ENCODE measurements around the gene RAPSN.

Gene RAPSN

DNA sequence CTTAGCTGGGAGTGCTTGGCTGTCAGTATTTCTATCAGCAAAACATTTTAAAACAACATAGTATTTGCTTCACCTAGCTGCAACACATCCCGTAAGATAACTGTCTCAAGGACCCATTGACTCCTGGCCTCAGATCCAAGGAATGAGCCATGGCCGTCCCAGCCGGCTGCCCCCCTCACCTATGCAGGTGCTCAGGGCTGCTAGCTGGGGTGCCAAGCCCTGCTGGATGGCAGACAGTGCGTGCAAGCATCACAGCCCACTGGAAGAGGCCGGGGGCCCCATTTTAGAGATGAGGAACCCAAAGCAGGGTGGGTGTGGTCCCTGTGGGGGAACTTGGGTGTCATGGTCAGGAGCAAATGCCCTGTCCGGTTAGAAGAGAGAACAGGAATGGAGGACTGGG is 31.2 kb downstream of the RAPSN start:
- DNase-seq (ENCODE audit: low read depth) = no peak
- H3K4me3 ChIP-seq (ENCODE audit: control insufficient read depth, low read depth, low read length) = no peak overlapping the region
- TF ChIP-seq, protein P1, sequence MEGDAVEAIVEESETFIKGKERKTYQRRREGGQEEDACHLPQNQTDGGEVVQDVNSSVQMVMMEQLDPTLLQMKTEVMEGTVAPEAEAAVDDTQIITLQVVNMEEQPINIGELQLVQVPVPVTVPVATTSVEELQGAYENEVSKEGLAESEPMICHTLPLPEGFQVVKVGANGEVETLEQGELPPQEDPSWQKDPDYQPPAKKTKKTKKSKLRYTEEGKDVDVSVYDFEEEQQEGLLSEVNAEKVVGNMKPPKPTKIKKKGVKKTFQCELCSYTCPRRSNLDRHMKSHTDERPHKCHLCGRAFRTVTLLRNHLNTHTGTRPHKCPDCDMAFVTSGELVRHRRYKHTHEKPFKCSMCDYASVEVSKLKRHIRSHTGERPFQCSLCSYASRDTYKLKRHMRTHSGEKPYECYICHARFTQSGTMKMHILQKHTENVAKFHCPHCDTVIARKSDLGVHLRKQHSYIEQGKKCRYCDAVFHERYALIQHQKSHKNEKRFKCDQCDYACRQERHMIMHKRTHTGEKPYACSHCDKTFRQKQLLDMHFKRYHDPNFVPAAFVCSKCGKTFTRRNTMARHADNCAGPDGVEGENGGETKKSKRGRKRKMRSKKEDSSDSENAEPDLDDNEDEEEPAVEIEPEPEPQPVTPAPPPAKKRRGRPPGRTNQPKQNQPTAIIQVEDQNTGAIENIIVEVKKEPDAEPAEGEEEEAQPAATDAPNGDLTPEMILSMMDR (IDR thresholded peaks at IDR 0.05; ENCODE audit: control insufficient read depth, insufficient read depth, low read depth, low read length, missing control alignments) = no peak

DNA sequence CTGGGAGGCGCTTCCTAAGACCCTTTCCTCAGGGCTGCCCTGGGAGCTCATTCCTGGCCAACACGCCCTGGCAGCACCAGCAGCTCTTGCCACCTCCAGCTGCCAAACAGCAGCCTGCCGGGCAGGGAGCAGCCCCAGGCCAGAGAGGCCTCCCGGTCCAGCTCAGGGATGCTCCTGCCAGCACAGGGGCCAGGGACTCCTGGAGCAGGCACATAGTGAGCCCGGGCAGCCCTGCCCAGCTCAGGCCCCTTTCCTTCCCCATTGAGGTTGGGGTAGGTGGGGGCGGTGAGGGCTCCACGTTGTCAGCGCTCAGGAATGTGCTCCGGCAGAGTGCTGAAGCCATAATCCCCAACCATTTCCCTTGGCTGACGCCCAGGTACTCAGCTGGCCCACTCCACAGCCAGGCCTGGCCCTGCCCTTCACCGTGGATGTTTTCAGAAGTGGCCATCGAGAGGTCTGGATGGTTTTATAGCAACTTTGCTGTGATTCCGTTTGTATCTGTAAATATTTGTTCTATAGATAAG is 32.9 kb downstream of the RAPSN start:
- peak; percentile 81 for DNase-seq (ENCODE audit: low read depth)
- TF ChIP-seq, protein P1 (IDR thresholded peaks at IDR 0.05; ENCODE audit: control insufficient read depth, insufficient read depth, low read depth, low read length, missing control alignments) = no peak
- H3K4me3 ChIP-seq (ENCODE audit: control insufficient read depth, low read depth, low read length) = no peak overlapping the region

DNA sequence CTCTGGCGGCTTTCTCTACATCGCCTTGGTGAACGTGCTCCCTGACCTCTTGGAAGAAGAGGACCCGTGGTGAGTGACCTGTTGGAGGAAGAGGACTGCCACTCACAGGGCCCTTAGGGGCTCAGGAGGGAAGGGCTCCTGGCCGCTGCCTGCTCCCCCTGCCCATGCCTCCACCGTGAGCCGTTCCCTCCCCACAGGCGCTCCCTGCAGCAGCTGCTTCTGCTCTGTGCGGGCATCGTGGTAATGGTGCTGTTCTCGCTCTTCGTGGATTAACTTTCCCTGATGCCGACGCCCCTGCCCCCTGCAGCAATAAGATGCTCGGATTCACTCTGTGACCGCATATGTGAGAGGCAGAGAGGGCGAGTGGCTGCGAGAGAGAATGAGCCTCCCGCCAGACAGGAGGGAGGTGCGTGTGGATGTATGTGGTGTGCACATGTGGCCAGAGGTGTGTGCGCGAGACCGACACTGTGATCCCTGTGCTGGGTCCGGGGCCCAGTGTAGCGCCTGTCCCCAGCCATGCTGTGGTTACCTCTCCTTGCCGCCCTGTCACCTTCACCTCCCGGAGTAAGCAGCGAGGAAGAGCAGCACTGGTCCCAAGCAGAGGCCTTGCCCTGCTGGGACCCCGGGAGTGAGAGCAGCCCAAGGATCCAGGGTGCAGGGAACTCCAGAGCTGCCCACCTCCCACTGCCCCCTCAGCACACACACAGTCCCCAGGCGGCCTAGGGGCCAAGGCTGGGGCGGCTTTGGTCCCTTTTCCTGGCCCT is 33.7 kb downstream of the RAPSN start:
- DNase-seq (ENCODE audit: low read depth) = no peak
- no peak overlapping the region for H3K4me3 ChIP-seq (ENCODE audit: control insufficient read depth, low read depth, low read length)
- TF ChIP-seq, protein P1 (IDR thresholded peaks at IDR 0.05; ENCODE audit: control insufficient read depth, insufficient read depth, low read depth, low read length, missing control alignments) = no peak

GRCh38 chr11:47414685-47415070 is 34.3 kb downstream of the RAPSN start:
- TF ChIP-seq, protein P1 (IDR thresholded peaks at IDR 0.05; ENCODE audit: control insufficient read depth, insufficient read depth, low read depth, low read length, missing control alignments) = no peak
- DNase-seq (ENCODE audit: low read depth) = no peak
- no peak overlapping the region for H3K4me3 ChIP-seq (ENCODE audit: control insufficient read depth, low read depth, low read length)

DNA sequence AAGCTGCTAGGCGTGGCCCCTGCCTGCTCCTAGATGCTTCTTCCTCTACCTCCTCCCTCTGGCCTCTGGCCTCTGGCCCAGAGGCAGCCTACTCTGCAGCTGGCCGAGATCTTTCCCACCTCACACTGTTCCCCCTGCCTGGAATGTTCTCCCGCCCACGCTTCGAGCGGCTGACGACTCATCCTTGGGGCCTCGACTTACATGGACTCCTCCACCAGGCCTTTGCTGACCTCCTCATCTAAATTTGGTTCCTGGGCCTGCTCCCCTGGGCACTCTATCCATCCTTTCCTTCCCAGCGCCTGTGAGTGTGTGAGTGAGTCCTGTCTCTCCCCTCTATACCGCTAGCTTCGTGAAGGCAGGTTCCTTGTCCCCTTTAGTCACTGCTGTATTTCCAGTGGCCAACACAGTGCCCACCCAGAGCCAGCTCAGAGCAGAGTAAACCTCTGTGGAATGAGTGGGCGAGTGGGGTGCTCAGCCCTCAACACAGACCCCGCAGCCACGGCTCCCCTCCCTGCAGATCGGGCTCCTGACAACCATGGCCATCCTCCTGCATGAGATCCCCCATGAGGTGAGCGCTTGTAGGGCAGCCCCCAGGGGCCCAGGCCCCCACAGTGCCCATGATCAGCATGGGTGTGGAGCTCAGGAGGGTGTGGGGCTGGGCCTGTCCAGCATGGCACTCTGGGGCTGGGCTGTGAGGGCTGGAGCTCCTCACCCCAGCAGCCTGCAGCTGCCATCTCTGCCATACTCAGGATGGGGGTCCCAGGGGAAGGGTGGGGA is 34.8 kb downstream of the RAPSN start:
- TF ChIP-seq, protein P1 (IDR thresholded peaks at IDR 0.05; ENCODE audit: control insufficient read depth, insufficient read depth, low read depth, low read length, missing control alignments) = no peak
- no peak for DNase-seq (ENCODE audit: low read depth)
- no peak overlapping the region for H3K4me3 ChIP-seq (ENCODE audit: control insufficient read depth, low read depth, low read length)

DNA sequence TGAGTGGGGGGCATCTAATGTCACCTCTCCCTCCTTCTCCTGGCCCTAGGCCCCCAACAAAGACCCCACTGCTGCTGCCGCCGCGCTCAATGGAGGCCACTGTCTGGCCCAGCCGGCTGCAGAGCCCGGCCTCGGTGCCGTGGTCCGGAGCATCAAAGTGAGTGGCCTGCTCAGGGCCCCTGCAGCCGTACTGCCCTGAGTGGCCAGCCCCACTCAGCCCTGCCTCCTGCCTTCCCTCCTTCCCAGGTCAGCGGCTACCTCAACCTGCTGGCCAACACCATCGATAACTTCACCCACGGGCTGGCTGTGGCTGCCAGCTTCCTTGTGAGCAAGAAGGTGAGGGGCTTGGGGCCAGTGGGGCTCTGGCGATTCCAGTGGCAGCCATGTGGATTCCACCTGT is 35.6 kb downstream of the RAPSN start:
- TF ChIP-seq, protein P1 (IDR thresholded peaks at IDR 0.05; ENCODE audit: control insufficient read depth, insufficient read depth, low read depth, low read length, missing control alignments) = no peak
- H3K4me3 ChIP-seq (ENCODE audit: control insufficient read depth, low read depth, low read length) = no peak overlapping the region
- no peak for DNase-seq (ENCODE audit: low read depth)

Data from AG09309 (cell line).